NCI-H510A treated with DMSO at 0.1 percent for 48 hours (cell line): ENCODE results near the gene ADSS1.
A peak's percentile ranks its signal among the peaks of the same experiment; 100 is the strongest.

Source experiments
- DNase-seq: peaks from one replicate; lab custom pipeline; 2025; lab: John Stamatoyannopoulos, UW

Gene ADSS1

DNA sequence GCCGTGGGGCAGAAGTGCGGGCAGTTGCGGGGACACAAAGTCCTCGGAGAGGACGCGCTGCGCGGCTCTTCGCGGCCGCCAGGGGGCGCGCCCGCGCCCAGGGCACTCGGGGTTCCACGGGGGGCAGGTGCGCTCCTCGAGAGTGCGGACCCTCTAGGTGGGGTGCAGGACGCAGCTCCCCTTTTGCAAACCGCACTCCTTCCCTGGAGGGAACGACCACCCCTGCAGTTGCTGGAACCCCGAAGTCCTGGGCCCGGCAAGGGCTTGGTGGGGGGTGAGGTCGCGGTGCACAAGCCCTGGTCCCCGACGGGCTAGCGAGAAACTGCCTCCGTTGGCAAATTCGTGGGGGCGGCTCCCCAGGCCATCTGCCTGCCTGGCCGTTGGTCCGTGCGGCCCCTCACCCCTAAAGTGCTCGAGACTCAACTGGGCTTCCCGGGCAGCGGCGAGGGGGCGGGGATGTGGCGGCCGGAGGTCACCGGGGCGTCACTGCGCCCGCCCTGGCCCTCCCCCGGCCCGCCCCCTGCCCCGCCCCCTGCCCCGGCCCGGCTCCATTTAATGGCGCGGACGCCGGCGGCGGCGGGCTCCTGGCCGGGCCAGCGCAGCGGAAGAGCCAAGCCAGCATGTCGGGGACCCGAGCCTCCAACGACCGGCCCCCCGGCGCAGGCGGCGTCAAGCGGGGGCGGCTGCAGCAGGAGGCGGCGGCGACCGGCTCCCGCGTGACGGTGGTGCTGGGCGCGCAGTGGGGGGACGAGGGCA is at the start of gene ADSS1:
TSS of gene ADSS1 (plus strand) at position 579 of the 756 bp plus-strand sequence. CDS start at position 621, 42 bp downstream.
- DNase-seq = peak; percentile 41

DNA sequence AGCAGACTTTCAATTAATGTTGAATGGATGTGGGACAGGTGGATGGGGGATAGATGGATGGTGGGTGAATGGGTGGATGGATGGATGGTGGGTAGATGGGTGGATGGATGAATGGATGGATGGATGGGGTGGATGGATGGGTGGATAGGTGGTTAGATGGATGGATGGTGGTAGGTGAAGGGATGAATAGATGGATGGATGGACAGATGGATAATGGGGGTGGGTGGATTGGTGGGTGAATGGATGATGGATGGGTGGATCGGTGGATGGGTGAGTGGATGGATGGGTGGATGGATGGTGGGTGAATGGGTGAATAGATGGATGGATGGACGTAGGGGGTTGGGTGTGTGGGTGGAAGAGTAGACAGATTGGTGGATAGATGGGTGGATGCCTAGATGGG is 48.6 kb upstream of the ADSS1 start:
- no peak for DNase-seq

DNA sequence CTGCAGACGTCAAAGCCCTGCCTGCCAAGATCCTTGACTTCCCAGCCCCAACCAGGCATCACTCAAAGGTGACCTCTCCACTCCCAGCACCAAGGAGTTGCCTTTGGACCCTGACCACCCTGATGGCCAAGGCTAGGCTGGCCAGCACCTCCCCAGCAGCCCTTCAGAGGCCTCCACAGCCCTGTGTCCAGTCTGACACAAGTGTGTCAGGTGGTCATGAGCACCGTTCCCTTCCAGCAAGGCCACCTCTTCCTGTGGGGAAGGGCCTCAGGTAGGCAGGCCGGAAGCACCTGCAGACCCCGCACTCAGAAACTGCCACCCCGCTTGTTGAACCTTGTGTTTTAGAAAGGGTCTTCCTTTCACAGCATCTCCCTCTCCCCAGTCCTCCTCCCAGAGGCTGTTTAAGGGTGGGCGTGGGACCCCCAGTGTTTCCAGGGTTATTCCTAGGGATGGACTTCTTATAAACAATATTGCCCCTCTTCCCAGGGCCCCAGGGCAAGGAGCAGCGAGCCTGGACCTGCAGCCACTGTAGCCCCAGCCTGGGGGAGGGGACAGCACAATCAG is 47.8 kb upstream of the ADSS1 start:
- no peak for DNase-seq

DNA sequence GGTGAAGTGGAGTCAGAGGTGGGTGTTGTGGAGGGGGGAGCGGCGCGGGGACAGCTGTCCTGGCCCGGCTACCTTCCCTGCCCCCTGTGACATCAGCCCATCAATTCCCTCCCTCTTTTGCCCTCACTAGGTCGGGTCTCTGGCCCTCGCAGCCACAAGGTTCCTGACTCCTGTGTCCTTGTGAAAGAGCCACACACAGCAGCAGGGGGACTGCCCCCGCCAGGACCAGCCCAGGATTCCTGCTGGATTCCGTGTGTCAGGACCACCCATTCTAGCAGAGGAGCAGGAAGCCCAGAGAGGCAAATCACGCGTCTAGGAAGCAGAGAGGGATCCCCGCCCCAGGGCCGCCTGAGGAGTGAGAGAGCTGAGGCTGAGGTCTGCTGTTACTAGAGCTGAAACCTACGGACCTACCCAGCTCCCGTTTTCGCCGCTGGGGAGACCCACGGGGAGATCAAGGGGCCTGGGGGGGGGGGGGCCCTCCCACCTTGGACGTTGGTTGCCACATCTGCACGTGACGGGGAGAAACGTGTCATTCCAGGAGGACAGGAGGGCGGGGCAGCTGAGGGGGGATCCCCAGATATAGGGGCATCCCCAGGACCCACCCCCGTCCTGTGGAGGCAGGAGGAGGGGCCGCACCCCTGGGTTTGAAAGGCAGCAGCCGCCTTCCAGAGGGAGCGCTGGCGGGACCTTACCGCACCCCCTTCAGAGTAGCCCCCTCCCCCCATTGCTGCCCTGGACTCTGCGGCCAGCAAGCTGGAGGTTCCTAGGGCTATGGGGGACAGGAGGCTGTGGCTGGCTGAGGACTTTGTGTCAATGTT is 47.1 kb upstream of the ADSS1 start:
- peak; percentile 72 for DNase-seq

DNA sequence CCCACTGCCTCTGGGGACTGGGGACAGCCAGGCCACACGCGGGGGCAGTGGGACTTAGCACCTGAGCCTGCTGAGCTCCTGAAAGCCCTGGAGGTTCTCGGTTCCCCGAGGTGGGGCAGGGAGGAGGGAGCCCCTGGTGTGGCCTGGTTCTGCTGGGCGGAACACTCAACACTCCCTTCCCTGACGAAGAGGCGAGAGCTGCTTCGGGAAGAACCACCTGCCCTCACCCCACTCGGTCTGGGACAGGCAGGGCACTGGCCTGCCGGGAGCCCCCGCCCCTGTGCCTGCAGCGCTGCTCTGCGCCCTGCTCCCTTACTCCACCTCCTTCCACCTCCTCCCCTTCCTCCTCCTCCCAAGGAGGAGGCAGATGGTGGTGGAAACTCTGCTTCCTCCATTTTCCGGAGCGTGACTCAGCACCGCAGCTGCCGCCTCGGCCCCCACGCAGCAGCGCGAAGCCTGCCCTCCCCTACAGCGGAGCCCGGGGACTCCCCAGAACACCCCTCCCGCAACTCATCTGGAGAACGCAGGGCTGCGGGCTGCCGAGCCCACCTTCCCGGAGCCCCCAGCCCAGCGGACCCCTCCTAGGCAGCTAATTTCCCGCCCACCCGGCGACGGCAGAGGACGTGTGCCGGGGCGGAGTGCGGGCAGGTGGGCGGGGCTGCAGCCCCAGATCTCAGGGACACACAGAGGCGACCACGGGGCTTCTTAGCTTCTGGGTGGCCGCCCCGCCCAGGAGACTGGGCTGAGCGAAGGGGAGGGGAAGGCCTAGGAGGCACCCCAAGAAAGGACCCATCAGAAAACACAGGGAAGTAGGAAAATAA is 46.3 kb upstream of the ADSS1 start:
- DNase-seq = peak; percentile 88

DNA sequence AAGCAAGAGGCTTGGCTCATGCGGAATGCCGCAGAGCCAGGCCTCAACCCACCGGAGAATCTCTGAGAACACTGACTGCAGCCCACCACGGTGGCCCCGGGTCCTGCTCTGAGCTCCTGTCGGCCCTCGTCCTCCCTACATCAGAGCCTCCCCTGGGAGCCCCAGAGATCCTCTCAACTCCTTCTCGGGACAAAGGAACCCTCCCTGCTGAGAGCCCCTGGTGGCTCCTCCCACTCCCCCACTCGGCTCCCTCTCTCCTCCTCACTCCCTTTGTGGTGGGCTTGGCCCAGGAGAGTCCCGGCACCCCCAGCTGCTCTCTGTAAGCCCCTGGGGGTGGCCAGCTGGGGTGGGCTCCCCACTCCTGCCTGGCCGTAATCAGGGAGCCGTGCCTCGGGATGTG is 45.7 kb upstream of the ADSS1 start:
- DNase-seq = peak; percentile 55

DNA sequence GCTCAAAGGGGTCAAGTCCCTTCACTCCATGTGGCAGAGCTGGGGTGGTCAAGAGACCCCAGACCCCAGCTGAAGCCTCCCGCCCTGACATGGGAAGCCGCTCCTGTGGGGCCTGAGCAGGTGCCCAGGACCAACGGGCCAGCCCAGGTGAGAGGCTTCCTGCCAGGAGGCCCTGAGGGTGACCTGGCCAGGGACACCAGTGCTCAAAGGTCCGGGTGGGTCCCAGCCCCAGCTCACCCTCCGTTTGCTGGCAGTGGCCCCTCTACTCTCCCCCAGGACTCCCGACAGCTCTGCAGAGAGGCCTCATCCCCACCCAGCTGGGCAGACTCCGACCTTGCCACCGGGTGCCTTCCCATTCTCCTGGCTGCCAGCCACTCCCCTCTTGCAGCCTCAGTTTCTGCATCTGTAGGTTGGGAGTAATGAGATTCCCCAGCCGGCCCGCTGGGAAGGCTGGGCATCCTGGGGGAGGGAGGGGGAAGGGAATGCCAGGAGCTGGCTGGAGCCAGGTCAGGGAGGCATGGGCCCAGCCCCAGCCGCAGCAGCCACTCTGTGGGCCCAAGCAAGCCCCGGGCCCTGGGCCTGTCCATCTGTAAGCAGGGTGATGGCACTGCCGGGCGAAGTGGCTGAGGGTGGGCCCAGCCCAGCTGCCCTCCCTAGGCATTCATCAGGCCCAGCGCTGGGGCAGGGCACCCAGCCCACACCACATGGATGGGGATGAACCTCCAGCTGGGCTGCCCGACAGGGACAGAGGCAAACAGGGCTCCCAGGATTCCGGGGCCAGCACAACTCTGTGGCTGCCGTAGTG is 44.9 kb upstream of the ADSS1 start:
- DNase-seq = no peak

DNA sequence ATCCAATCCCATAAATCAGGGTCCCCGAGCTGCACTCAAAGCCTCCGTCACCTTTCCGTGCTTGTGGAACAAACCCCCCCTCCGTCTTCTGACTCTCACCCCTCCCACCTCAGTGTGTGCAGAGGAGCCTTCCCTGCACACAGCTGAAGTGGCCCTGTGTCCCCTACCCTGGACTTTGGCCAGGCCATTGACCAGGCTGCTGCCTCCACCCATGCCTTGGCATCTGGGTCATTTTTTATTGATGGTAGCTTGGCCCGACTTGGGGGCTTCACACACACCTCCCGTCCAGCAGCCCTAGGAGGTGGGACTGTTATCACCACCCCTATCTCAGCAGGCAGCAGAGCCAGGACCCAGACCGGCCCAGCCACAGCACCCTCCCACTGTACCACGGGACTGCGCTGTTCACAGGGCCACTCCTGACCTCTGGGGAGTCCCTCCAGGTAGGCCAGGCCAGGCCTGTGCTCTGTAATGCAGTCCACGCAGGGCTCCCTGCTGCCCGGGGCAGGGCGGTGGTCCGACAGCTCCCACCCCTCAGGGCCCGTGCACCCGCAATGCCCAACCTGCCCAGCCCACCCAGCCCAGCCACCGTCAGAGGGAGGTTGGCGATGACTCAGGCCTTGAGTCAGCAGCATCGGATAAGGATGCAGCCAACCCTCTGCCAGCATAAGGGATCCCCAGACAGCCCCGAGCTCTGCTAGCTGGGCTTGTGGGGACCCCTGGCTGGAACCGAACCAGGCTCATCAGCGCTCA is 43.8 kb upstream of the ADSS1 start:
- no peak for DNase-seq

DNA sequence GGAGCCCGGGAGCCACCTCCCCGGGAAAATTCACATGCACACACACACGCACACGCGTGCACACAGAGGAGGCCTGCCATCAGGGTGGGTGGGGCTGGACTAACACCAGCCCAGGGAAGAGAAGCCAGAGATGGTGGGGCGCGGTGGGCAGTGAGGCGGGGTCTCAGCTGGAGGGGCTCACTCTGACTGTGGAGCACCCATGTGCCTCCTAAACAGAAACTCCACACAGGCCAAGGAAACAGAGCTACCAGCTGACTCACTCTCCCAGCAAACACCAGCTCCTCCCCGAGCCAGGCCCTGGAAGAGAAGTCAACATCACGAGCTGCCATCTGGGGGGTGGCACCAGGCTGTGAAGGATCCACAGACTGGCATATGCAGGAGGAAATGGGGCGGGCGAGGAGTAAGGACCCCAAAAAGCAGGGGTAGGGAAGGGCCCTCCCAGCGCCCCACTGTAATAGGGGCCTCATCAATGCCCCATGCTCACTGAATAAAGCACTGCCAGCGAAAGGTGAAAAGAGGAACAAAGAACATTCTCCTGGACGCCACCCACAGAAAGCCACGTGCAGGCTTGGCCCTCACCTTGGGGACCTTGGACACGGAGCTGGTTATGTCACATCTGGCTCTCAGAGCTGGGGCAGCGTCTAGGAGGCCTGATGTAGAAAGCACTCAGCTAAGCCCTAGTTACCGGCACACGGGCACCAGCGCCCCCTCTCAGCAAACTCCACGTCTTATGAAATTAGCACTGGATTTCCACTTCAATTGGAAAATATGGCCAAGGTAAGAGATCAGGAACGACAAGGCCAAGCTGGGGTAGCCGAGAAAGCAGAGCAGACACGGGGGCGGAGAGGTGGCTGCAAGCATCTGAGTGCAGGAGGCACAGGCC is 43.0 kb upstream of the ADSS1 start:
- peak; percentile 42 for DNase-seq

DNA sequence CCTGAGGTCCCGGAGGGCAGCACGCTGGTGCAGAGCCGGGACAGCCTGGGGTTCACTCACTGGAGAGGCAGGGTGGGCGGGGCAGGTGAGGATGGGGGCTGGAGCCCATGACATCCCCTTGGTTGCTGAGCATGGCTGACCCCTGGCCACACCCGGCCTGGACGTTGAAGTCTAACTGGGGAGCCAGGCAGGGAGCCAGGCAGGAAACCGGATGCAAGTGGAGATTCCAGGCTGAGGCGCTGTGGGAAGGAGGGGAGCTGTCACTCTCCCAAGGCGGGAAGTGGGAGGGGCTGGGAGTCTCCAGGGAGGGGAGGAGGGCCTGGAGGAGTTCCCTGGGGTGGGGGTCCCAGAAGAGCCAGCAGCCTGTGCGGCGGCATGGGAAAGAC is 42.3 kb upstream of the ADSS1 start:
- peak; percentile 42 for DNase-seq

DNA sequence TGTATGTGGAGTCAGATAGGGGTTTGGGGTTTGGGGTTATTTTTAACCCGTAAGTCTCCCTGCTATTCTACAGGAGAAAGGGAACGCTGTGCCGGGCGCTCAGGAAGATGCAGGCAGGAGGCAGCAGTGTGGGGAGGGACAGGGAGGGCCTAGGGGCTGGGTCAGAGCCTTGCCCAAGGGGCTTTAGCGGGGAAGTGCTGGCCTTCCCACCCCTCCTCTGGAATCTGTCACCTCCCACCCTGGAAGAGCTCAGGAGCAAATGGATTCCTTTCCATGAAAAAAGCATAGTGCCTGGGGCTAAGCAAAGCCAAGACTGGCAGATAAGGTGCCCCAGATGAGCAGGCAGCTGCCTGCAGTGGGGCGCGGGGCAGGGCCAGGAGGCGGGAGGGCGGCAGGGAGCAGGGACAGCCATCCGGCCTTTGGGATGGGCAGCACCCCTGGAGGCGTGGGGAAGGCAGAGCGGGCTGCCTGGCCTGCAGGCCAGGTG is 41.9 kb upstream of the ADSS1 start:
- no peak for DNase-seq

DNA sequence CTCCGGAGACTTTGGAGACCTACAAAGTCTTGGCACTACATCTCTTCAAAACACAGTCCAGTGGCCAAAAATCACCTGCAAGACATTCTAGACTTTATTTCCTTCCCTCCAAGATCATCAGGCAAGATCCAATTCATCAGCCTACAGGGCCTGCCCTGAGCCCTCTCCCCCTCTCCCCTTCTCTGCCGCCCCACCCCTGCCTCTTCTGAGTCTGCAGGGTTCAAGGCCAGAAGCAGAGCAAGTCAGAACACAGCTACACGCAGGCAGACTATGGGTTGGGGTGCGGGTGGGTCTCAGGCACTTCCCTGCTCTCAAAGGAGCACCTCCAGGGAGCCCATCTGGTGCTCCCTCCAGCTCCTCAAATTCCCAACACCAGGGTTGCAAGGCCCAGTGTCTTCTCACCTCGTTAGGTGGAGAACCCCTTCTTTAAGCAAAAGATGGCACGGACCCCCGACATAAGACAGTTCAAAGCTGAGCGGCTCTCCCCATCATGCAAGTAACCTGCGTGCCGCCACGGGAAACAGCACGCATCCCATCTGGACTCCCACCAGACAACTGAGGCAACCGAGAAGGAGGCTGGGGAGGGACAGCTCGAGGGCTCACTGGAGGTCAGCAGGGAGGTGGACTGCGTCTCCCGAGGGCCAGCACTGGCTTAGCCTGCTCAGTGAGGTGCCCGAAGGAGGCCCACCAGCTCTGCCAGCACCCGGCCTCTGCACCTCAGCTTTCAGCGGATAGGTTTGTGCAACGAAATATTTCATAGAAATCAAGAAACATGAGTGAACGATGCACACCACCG is 40.2 kb upstream of the ADSS1 start:
- DNase-seq = no peak

DNA sequence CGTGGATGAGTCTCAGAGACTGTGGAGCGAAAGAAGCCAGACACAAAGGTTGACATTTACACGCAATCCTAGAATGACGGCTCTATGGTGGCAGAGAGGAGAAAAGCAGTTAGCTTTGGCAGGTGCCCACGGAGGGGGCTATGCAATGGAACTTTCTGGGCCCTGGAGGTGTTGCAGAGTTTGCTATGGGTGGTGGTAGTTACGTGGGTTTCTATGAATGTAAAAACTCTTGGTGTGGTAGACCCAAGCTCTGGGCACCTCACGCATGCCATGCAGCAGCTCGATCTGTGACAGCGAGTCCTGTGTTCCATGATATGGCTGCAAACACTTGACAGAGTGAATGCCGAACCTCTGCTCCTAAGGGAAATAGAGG is 39.6 kb upstream of the ADSS1 start:
- no peak for DNase-seq

DNA sequence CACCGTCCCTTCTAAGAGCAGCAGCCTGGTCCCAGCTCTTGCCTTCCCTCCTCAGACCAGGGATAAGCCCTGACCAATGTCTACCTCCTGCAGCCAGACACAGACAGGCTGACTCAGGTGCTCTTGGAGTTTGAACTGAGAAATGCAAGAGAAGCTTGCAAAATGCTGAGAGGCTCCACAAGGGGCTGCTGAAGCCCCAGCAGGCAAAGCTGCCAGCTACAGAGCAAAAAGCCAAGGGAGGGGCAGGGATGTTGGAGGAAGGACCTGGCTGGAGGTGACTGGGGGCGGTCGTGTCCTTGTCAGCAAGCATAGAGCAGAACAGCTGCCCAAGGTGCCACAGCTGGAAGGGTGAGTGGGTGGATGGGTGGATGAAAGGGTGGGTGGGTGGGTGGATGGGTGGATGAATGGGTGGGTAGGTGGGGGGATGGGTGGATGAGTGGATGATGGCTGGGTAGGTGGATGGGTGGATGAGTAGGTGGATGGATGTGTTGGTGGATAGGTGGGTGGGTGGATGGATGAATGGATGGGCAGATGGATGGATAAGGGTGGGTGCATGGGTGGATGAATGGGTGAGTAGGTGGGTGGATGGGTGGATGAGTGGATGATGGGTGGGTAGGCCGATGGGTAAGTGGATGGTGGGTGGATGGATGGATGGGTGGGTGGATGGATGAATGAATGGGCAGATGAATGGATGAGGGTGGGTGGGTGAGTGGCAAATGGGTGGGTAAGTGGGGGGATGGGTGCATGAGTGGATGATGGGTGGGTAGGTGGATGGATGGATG is 38.6 kb upstream of the ADSS1 start:
- no peak for DNase-seq

DNA sequence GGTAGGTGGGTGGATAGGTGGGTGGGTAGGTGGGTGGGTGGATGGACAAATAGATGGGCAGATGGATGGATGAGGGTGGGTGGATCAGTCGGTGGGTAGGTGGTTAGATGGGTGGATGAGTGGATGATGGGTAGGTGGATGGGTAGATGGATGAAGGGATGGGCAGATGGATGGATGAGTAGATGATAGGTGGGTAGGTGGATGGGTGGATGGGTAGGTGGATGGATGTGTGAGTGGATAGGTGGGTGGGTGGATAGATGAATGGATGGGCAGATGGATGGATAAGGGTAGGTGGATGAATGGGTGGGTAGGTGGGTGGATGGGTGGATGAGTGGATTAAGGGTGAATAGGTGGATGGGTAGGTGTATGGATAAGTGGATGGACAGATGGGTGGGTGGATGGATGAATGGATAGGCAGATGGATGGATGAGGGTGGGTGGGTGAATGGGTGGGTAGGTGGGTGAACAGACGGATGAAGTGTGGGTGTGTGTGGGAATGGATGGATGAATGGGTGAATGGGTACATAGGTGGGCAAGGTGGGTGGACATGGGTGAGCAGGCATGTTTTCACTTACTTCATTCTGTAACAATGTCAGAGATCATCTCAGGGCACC is 37.9 kb upstream of the ADSS1 start:
- DNase-seq = no peak

DNA sequence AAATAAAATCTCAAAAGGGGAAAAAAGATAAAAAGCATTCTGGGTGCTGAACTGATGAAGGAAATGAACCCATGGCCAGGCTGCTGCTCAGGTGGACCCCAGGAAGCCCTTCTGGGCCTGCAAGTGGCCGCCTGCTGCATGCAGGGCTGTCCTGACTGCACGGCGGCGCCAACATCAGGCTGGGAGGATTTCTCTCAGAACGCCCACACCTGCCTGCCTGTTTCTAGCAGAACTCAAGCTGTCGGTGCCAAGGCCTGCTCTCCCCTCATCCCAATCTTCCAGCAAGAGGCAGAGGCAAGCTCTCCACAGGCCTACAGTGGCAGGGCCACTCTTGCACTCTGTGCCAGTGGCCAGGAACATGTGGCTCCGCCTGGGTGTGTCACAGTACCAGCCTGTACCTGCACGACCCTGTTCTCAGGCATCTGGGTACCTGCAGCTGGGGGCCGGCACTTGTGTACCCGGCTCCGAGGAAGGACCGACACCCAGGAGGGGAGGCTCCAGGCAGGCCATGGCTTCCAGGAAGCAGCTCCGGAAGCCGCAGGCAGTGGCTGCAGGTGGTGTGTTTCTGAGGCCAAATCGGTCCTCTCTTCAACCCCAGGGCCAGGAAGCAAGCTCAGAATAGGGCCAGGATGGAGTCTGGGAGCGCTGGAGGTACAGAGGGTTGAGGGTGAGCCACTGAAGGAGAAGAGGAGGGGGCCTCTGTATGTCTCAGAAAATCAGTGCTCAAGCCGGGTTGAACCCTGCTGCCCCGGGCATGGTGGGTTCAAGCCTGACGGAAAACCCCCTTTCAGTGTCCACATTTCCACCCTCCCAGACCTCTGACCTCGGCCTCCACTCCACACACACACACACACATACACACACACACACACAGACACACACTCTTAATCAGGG is 37.2 kb upstream of the ADSS1 start:
- no peak for DNase-seq
